HG03442 (cell line): ENCODE results near the gene BPIFB3.
"Not testable (repeated sequence)": the region's sequence is repeated elsewhere in the genome, so short reads cannot be mapped to it uniquely, and the experiment has no call there.

Experiments used
- ATAC-seq: cut with Tn5 transposase; IDR thresholded peaks from one replicate; pipeline ENCODE4 v1.9.1; 2021; ENCODE audit warnings: mild to moderate bottlenecking, moderate library complexity; ENCODE audit not compliant: unreplicated experiment

Gene BPIFB3

DNA sequence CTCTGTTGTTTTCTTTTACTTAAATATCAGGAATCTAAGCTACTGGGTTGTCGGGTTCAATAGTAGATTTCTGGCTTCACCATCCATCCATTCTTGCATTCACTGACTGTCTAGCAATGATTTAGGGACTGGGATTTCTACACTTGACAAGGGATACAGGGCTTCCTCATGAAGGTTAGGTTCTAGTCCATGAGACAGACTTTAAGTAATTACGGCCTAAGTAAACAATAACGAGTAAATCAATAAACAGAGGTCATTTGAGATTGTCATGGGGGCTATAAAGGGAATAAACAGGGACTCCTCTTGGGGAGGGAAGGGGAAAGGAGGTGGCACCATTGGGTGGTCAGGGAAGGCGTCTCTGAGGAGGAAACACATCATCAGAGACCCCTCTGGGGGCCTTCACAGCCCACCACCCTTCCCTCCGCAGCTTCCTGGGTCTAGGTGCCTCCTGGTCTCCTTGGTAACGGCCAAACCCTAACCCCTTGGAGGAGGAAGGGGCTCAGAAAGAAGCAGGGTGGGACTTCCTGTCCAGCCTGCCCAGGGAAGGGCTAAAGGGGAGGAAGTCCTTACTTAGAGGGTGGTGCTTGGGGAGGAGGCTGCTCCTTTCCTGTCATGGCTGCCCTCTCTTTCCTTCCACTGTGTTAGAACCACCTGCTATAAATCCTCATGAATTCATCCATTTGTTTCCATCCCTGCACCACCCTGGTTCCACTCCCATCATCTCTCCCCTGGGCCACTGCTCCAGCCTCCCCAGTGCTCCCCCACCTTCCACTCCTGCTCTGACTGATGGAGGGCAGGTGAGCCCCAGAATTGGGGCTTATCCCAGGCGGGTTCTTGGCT, 59.1 kb downstream of the BPIFB3 start:
- no peak for ATAC-seq

DNA sequence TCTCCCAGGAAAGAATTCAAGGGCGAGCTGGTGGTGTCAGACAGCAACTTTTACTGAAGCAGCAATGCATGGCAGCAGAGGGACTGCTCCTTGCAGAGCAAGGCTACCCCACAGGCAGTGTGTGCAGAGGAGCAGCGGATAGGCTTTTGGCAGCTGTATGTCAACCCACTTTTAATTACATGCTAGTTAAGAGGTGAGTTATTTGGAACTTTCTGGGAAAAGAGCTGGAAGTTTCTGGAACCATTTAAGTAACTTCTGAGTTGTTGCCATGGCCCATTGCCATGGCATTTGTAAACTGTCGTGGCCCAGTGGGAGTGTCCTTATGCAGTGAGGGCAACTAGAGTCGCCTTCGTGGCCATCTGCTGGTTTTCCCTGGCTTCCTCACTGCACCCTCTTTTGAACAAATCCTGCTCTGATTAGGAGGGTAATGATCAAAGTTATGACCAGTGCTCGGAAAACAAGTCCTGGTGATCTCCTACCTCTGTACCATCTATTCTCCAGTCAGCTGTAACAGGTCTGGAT, 59.7 kb downstream of the BPIFB3 start:
- no peak for ATAC-seq

DNA sequence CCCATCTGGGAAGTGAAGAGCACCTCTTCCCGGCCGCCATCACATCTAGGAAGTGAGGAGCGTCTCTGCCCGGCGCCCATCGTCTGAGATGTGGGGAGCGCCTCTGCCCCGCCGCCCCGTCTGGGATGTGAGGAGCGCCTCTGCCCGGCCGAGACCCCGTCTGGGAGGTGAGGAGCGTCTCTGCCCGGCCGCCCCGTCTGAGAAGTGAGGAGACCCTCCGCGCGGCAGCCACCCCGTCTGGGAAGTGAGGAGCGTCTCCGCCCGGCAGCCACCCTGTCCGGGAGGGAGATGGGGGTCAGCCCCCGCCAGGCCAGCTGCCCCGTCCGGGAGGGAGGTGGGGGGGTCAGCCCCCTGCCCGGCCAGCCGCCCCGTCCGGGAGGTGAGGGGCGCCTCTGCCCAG, 61.8 kb downstream of the BPIFB3 start:
- not testable (repeated sequence) for ATAC-seq

DNA sequence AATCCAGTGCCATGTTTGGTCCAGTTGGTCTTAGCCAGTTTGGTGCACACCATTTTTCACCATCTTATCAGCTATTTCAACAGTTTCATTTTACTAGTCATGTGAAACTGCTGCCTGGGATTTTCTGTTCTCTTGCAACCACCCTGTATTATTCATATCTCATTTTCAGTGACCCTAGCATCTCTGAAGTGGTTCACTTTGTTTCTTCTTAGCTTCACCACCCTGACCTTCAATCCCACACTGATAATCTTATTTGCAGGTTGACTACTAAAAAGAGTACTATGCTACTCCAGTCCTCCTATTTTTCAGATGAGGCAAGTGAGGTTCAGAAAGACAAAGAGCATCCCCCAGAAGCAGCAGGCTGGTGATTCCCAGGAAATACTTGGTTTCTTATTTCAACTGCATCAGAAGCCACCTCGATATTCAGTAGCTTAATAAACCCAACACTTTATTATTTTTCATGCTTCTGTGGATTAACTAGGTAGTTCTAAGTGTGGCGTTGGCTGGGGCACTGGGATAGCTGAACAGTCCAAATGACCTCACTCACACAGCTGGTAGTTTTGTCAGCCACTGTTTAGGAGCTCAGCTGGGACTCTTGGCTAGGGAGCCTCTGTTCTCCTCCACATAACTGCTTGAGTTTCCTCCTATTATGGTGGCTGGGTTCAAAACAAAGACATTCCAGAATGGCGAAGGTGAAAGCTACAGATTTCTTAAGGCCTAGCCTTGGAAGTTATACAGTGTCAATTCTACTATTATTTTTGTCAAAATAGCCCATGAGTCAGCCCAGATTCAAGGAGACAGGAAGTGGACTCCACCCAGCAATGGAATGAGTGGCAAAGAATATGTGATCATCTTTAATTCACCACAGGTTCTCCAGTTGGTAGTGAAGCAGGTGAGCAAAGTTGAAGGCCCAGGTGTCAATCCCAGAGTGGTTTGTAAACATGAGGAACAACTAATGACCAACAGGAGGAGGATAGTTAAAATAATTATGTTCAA, 66.3 kb downstream of the BPIFB3 start:
- no peak for ATAC-seq

DNA sequence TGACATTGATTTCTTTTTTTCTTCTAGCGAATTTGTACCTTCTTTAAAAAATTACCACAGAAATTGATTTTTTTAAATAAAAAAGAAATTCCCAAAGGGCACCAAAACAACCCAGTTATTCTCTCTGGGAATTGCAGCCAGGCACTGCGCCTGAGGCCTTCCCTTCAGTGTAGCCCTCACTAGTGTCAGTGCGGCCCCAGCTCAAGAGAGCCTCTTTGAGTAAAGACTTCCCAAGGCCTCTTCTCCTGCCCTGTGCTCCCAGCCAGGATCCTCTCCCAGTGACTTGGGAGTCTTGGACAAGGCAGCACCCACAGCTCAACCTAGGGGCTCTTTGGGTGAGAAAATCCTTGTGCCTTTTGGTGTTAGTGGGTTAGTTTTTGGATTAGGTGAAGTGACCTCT, 67.2 kb downstream of the BPIFB3 start:
- no peak for ATAC-seq

DNA sequence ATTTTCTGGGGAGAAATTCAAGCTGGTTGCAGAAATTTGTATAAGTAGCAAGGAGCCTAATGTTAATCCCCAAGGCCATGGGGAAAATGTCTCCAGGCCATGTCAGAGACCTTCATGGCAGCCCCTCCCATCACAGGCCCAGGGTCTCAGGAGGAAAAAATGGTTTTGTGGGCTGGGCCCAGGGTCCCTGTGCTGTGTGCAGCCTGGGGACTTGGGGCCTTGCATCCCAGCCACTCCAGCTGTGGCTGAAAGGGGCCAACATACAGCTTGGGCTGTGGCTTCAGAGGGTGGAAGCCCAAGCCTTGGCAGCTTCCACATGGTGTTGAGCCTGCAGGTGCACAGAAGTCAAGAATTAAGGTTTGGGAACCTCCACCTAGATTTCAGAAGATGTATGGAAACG, 68.6 kb downstream of the BPIFB3 start:
- not testable (repeated sequence) for ATAC-seq
